K562 (cell line): ENCODE data around the gene SF3A2.

Experiments
- ATF3 ChIP-seq, 2 experiments: fragments of 450-650 bp in 1 of 2; sonication (generic) in 1 of 2; formaldehyde crosslinking in 1 of 2; IDR thresholded peaks in 1 of 2; conservative IDR thresholded peaks in 1 of 2; 2 replicates each; pipeline versions ENCODE4 v1.6.1 to v1.8.1; 2016 to 2023; ENCODE audit warnings: mild to moderate bottlenecking in 2 of 2, moderate library complexity in 2 of 2, inconsistent platforms in 1 of 2, missing genetic modification reagents in 1 of 2
- CTCF ChIP-seq, 3 experiments: IDR thresholded peaks in 2 of 3; conservative IDR thresholded peaks in 1 of 3; 2 replicates each; pipeline ENCODE4 v1.5.1; 2011 to 2012; ENCODE audit warnings: low read length in 3 of 3, mild to moderate bottlenecking in 3 of 3, control low read depth in 2 of 3, improper control_type of control experiment in 1 of 3, inconsistent platforms in 1 of 3, low read depth in 1 of 3, mixed read lengths in 1 of 3, moderate library complexity in 1 of 3; ENCODE audit not compliant: insufficient read depth in 2 of 3
- CXXC5 ChIP-seq: fragments of 250-450 bp; sonication (Bioruptor Pico); IDR thresholded peaks from 2 replicates; pipeline ENCODE4 v1.8.0; 2022; ENCODE audit warnings: inconsistent platforms, mild to moderate bottlenecking, moderate library complexity
- FOS ChIP-seq: IDR thresholded peaks from 3 replicates; pipeline ENCODE4 v1.6.1; 2011; ENCODE audit not compliant: insufficient read length; ENCODE audit errors: extremely low read depth
- MYNN ChIP-seq, 2 experiments: sonication (generic); formaldehyde crosslinking in 1 of 2; IDR thresholded peaks; 2 replicates each; pipeline versions ENCODE4 v1.5.0 to v1.6.1; 2016 to 2020; ENCODE audit warnings: antibody characterized with exemption in 1 of 2, missing genetic modification reagents in 1 of 2

GRCh38 chr19:2277138-2277537 lies 40.5 kb downstream of the SF3A2 start:
- TF ChIP-seq CTCF (IDR thresholded peaks at IDR 0.05 in 2 of 3, conservative IDR thresholded peaks at IDR 0.05 in 1 of 3; ENCODE audit: insufficient read depth in 2 of 3, low read depth in 1 of 3, low read length in 3 of 3) (no peak), MYNN (IDR thresholded peaks at IDR 0.05) (no peak), MYNN (CRISPR knock-in tag; IDR thresholded peaks at IDR 0.05) (no peak), FOS (no peak), ATF3 (IDR thresholded peaks at IDR 0.05) (no peak), ATF3 (CRISPR knock-in tag; conservative IDR thresholded peaks at IDR 0.05) (no peak), CXXC5 (CRISPR knock-in tag) (no peak)
